Activated T-cell treated with anti-CD3 and anti-CD28 coated beads, Interleukin-2, amount 50 U/mL, for 72 hours (primary cell): ENCODE data around the gene PLEKHA7. TPM values are rescaled to one million over a fixed set of nuclear protein-coding genes. Genes with fewer than 3 reads are reported as not detected.
"Not testable (repeated sequence)": the region's sequence is repeated elsewhere in the genome, so short reads cannot be mapped to it uniquely, and the experiment has no call there.

Experiments used
- ATAC-seq, 2 donors: fragments of 150-1000 bp; cut with Tn5 transposase; replicated peaks in 1 of 2; 2 replicates each; pipeline ENCODE4 v1.10.0; 2021; ENCODE audit warnings: moderate library complexity in 2 of 2, mild to moderate bottlenecking in 1 of 2
- DNase-seq, 2 donors: peaks; one replicate each; pipeline ENCODE4 v3.0.0; 2021 to 2022; ENCODE audit warnings: mixed read lengths in 1 of 2
- H3K27ac Mint-ChIP-seq: one replicate; pipeline ENCODE4 v1.8.0; 2022; ENCODE audit warnings: mild to moderate bottlenecking, moderate library complexity, mixed read lengths
- H3K27me3 Mint-ChIP-seq: one replicate; pipeline ENCODE4 v1.8.0; 2022; ENCODE audit warnings: low read depth, mixed read lengths
- H3K36me3 Mint-ChIP-seq, 2 donors: one replicate each; pipeline ENCODE4 v1.8.0; 2022; ENCODE audit warnings: mixed read lengths in 2 of 2, mild to moderate bottlenecking in 1 of 2; ENCODE audit not compliant: insufficient read depth in 2 of 2
- H3K4me1 Mint-ChIP-seq: one replicate; pipeline ENCODE4 v1.8.0; 2022; ENCODE audit warnings: low read depth, mixed read lengths
- H3K4me3 Mint-ChIP-seq, 2 donors: one replicate each; pipeline ENCODE4 v1.8.0; 2022; ENCODE audit warnings: mild to moderate bottlenecking in 2 of 2, mixed read lengths in 2 of 2, moderate library complexity in 2 of 2
- H3K9me3 Mint-ChIP-seq, 2 donors: one replicate each; pipeline ENCODE4 v1.8.0; 2022; ENCODE audit warnings: mixed read lengths in 2 of 2
- total RNA-seq, 2 donors: library from RNA; stranded (reverse); gene quantifications; one replicate each; pipeline ENCODE4 v1.2.3, GENCODE V29; 2022

Gene PLEKHA7
- total RNA-seq, 2 donors from 2014 or later = 6.5 to 11.0 TPM

DNA sequence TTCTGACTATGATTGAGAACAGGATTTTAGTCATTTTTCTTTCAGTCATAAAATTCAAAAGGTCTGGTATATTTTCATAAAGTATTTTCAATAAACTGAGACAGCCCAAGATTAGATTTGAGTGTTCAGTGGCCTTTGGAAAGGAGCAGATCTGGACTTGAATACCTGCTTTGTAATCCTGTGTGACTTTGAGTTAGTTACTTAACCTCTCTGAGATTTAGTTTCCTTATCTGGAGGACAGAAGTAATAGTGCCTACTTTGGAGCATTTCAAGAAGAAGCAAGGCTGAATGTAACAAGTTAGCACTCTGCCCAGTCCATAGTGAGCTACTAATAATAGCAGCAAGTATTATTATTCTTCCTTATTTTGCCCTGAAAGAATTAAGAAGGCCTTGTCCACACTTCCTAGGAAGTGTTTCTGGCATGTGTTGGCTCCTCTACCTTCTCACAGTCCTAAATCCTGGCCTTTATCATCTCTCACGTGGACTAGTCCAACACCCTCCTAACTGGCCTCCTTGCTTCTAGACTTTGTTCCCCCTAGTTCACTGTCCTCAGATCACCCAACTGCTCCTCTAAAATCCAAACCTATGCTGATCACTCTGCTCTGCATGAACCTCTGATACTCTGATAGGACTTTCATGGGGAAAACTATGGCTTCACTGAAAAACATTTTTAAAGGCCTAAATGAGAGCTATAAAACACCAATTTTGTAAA, 115.8 kb downstream of the PLEKHA7 start:
- ATAC-seq = no peak
- peaks cover 3 to 7% of the 10 kb centered on the region in 2 donors for H3K36me3 Mint-ChIP-seq
- H3K27ac Mint-ChIP-seq = no peak overlapping the region
- H3K4me3 Mint-ChIP-seq = peak overlapping the region in 1 of 2 donors; percentile 6
- peaks cover 4 to 6% of the 10 kb centered on the region in 2 donors for H3K9me3 Mint-ChIP-seq
- H3K27me3 Mint-ChIP-seq = peaks cover 24% of the 10 kb centered on the region
- no peak for DNase-seq
- peaks cover 56% of the 10 kb centered on the region for H3K4me1 Mint-ChIP-seq

DNA sequence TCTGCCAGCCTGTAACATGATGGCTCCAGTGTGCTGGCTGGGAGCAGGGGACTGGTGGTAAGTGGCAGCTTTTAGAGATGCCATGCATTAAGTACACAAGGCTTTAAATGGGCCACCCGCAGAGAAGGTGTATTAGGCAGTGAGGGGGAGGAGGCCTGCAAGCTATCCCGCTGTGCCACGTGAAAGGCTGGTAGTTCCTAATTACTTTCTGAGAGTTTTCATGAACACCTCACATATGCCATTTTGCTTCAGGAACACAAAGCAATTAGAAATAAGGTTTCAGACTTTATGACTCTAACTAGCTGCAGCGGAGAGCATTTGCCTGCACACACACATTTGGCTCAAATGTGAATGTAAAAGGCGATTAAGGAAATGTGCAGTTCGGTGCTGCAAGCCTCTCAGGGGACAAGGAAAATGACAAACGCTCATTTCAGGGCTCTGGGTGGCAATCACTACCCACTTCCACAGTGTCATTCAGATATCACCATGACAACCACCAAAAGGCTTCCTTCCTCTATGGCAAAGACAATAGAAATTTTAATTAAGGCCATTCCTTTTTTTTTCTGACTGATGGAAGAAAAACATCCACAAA, 116.6 kb downstream of the PLEKHA7 start:
- Mint-ChIP-seq H3K27ac (no peak overlapping the region), H3K36me3 (peaks cover 3% of the 10 kb centered on the region in 2 donors)
- ATAC-seq = no peak

DNA sequence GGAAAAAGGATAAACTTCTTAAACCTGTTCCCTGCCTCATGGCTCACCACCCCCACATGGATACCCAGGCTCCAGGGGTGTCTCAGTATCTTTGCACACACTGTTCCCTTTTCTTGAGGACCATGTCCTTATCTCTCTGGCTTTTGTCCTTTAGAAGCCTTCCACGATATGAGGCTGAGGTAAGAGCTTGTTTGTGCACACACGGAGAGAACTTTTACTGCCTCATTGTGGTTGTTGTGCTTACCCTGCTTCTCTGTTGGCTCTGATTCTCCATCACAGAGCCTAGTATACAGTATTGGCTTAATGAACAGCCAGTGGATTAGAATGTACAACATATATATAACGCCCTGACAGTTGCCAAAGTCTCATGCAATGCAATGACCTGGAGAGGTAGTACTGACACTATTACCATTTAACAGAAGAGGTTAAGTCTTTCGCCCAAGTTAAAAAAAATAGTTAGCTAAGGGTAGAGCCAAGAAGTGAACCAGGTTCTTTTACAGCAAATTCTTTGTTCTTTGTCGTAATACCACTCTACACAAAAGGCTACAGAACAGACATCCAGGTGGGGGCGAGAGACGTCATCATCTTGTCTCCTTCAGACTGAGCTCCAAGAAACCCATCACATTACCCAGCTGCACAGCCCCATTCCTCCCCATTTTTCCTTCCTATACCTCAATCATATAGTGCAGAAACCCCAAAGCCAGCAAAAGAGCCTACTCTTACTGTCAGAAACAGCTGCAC, 117.3 kb downstream of the PLEKHA7 start:
- Mint-ChIP-seq H3K36me3 (peaks cover 1 to 2% of the 10 kb centered on the region in 2 donors), H3K4me1 (peaks cover 41% of the 10 kb centered on the region), H3K9me3 (peaks cover 2 to 3% of the 10 kb centered on the region in 2 donors), H3K27me3 (peaks cover 24% of the 10 kb centered on the region), H3K4me3 (no peak overlapping the region), H3K27ac (no peak overlapping the region)
- DNase-seq (no peak), ATAC-seq (no peak)

More for the DNA sequence above, 116.6 kb downstream of the PLEKHA7 start:
- H3K27me3 Mint-ChIP-seq = peaks cover 24% of the 10 kb centered on the region
- no peak overlapping the region for H3K4me3 Mint-ChIP-seq
- peaks cover 47% of the 10 kb centered on the region for H3K4me1 Mint-ChIP-seq
- no peak for DNase-seq
- H3K9me3 Mint-ChIP-seq = peaks cover 4 to 5% of the 10 kb centered on the region in 2 donors

DNA sequence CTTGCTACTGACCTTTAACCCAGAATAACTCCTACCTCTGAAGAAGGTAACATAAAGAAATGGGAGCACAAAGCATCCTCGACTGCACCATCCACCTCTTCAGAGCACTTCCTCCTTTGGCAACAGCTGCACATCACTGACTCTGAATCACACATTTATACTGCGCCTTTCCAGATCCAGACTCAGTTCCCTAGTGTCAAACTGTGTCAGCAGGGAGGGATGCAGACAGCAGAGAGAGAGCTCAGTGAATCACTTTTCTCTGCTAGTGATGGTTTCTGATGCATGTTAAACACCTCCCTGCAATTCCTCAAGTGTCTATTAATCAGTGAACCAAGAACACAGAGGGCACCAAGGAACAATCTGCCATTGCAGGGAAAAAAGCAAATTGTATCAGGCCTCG, 118.9 kb downstream of the PLEKHA7 start:
- Mint-ChIP-seq H3K4me3 (no peak overlapping the region), H3K9me3 (peaks cover 0 to 5% of the 10 kb centered on the region in 2 donors), H3K27ac (no peak overlapping the region), H3K4me1 (peaks cover 28% of the 10 kb centered on the region), H3K27me3 (peaks cover 24% of the 10 kb centered on the region), H3K36me3 (no peaks in the 10 kb centered on the region)
- DNase-seq = no peak
- no peak for ATAC-seq

DNA sequence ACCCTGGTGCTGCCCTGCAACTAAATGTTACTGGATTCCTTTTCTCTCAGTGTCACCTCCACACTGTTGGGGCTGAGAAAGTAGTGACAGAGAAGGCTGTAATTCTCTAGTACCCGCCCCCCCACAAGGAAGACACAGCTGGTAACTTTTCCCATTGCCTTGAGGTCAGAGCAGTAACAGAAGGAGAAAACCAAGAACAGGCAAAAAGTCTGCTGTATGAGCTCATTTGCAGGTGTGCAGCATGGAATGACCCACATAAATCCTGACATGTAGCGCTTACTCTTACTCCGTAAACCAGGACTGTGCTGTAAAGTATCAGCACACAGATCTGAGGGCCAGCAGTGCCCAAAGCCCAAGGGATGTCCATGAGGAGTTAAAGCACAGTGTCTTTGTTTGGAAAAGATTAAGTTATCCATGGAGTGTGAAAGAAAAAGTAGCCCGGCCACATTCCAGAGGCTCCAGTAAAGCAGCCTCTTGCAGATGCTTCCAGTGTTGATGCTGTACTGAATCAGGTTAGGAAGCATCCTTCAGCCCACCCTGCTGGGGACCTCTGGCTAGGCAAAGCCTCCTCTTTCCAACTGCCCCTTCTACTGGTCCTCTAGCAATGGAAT, 120.7 kb downstream of the PLEKHA7 start:
- Mint-ChIP-seq H3K4me3 (no peak overlapping the region), H3K27ac (no peak overlapping the region), H3K36me3 (peaks cover 7 to 9% of the 10 kb centered on the region in 2 donors), H3K4me1 (peaks cover 18% of the 10 kb centered on the region), H3K9me3 (peaks cover 5 to 6% of the 10 kb centered on the region in 2 donors), H3K27me3 (peaks cover 24% of the 10 kb centered on the region)
- ATAC-seq (no peak), DNase-seq (no peak)

DNA sequence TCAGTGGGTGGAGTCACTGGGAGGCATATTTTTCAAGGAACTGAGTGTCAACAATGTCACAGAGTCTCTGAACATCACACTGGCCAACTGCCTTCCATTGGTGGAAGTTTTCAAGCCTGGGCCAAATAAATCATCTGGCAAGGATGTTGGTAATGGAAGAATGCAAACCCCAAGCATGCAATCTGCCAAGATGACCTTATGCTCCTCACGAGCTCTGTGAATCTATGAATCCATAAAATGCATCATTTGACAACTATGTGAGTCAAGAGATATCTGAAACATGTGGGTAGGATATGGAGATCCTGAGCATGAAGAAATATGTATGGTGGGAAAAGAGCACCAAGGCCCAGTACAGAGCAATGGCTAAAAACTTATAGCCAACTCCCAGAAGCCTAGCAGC, 122.2 kb downstream of the PLEKHA7 start:
- peaks cover 5 to 6% of the 10 kb centered on the region in 2 donors for H3K9me3 Mint-ChIP-seq
- no peak for ATAC-seq
- no peak for DNase-seq
- H3K4me1 Mint-ChIP-seq = peaks cover 10% of the 10 kb centered on the region
- peaks cover 24% of the 10 kb centered on the region for H3K27me3 Mint-ChIP-seq
- no peak overlapping the region for H3K4me3 Mint-ChIP-seq
- H3K36me3 Mint-ChIP-seq = peaks cover 7 to 11% of the 10 kb centered on the region in 2 donors
- H3K27ac Mint-ChIP-seq = no peak overlapping the region

DNA sequence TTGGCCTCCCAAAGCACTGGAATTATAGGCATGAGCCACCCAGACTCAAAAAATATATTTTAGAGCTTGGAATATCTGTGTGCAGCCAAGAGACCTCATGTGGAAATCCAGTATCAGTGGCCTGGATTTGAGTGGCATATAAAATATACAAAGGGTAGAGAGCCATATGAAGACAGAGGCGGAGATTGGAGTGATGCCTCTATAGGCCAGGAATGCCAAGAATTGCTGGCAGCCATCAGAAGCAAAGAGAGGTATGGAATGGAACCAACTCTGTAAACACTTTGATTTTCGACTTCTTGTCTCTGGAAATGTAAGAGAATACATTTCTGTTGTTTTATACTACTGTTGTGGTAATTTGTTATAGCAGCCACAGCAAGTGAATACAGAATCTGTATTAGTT, 123.0 kb downstream of the PLEKHA7 start:
- Mint-ChIP-seq H3K27ac (no peak overlapping the region), H3K4me1 (peaks cover 2% of the 10 kb centered on the region), H3K36me3 (peaks cover 7 to 14% of the 10 kb centered on the region in 2 donors), H3K9me3 (peaks cover 5 to 6% of the 10 kb centered on the region in 2 donors), H3K4me3 (no peak overlapping the region), H3K27me3 (peaks cover 16% of the 10 kb centered on the region)
- no peak for ATAC-seq
- DNase-seq = no peak

DNA sequence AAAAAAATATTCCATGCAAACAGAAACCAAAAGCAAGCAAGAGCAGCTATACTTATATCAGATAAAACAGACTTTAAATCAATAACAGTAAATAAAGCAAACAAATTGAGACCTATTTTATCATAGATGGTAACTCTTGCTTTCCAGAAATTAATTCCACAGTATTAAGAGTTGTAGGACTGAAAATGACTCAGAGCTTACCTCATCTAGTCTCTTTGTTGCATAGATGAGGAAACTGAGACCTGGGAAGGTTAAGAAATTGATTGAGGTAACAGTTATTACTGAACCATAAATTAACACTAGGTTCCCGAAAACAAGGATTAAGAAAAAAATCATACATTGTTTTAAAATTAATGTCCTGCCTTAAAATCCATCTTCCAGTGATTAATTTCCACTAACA, 123.8 kb downstream of the PLEKHA7 start:
- no peak for ATAC-seq
- DNase-seq = no peak
- Mint-ChIP-seq H3K4me1 (no peaks in the 10 kb centered on the region), H3K4me3 (peak overlapping the region in 1 of 2 donors; percentile 34), H3K9me3 (peaks cover 5 to 6% of the 10 kb centered on the region in 2 donors), H3K27ac (no peak overlapping the region), H3K27me3 (peaks cover 13% of the 10 kb centered on the region), H3K36me3 (peaks cover 7 to 14% of the 10 kb centered on the region in 2 donors)

DNA sequence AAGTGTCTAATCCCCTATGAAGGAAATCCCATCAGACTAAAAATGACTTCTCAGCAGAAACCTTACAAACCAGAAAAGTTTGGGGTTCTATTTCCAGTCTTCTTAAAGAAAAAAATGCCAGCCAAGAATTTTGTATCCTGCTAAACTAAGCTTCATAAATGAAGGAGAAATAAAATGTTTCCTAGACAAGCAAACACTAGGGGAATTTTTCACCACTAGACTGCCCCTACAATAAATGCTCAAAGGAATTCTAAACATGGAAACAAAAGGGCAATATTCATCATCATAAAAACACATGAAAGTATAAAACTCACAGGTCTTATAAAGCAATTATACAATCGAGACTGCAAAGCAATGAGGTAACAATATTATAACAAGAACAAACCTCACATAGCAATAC, 124.3 kb downstream of the PLEKHA7 start:
- Mint-ChIP-seq H3K36me3 (peaks cover 7 to 14% of the 10 kb centered on the region in 2 donors), H3K27me3 (peaks cover 8% of the 10 kb centered on the region), H3K4me1 (no peaks in the 10 kb centered on the region), H3K27ac (no peak overlapping the region), H3K4me3 (peak overlapping the region in 1 of 2 donors; percentile 34), H3K9me3 (peaks cover 5 to 6% of the 10 kb centered on the region in 2 donors)
- ATAC-seq = no peak
- DNase-seq = no peak

DNA sequence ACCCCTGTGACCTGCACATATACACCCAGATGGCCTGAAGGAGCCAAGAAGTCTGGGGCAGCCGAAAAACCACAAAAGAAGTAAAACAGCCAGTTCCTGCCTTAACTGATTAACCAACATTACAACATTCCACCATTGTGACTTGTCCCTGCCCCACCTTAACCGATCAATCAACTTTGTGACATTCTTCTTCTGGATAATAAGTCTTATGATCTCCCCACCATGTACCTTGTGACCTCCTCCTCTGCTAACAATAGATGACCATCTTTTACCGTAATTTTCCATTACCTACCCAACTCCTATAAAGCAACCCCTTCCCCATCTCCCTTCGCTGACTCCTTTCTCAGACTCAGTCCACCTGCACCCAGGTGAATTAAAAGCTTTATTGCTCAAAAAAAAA, 125.2 kb downstream of the PLEKHA7 start:
- not testable (repeated sequence) for H3K4me1 Mint-ChIP-seq, H3K27ac Mint-ChIP-seq, H3K9me3 Mint-ChIP-seq, H3K4me3 Mint-ChIP-seq, H3K27me3 Mint-ChIP-seq, ATAC-seq, DNase-seq
- H3K36me3 Mint-ChIP-seq = peaks cover 7 to 14% of the 10 kb centered on the region in 2 donors

DNA sequence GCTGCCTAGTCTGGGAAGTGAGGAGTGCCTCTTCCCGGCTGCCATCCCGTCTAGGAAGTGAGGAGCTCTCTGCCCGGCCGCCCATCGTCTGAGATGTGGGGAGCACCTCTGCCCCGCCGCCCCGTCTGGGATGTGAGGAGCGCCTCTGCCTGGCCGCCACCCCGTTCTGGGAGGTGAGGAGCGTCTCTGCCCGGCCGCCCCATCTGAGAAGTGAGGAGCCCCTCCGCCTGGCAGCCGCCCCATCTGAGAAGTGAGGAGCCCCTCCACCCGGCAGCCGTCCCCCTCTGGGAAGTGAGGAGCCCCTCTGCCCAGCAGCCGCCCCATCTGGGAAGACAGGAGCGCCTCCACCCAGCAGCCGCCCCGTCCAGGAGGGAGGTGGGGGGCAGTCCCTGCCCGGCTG, 126.3 kb downstream of the PLEKHA7 start:
- H3K36me3 Mint-ChIP-seq = peaks cover 7 to 14% of the 10 kb centered on the region in 2 donors
- not testable (repeated sequence) for H3K9me3 Mint-ChIP-seq, ATAC-seq, H3K27ac Mint-ChIP-seq, H3K4me1 Mint-ChIP-seq, DNase-seq, H3K27me3 Mint-ChIP-seq, H3K4me3 Mint-ChIP-seq

DNA sequence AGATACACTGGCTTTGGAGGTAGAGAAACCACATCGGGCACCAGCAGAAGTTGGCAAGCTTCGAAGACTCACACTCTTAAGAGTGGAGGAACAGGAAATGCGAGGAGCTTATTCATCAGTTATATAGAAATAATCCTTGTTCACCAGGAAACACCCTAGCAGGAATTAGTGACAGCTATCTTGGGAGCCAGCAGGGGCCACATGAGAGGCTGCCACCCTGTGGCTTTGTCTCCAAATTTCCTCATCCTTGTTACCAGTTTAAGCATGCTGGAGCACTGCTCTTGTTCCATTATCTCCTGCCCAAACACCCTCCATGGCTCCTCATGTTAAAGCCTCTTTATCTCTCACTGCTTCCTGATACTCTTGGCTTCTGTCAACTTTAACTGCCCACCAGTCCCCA, 131.0 kb downstream of the PLEKHA7 start:
- DNase-seq = no peak
- Mint-ChIP-seq H3K9me3 (no peaks in the 10 kb centered on the region), H3K27me3 (peaks cover 8% of the 10 kb centered on the region), H3K27ac (no peak overlapping the region), H3K4me1 (peaks cover 9% of the 10 kb centered on the region), H3K36me3 (peaks cover 0 to 4% of the 10 kb centered on the region in 2 donors), H3K4me3 (no peak overlapping the region)
- no peak for ATAC-seq

DNA sequence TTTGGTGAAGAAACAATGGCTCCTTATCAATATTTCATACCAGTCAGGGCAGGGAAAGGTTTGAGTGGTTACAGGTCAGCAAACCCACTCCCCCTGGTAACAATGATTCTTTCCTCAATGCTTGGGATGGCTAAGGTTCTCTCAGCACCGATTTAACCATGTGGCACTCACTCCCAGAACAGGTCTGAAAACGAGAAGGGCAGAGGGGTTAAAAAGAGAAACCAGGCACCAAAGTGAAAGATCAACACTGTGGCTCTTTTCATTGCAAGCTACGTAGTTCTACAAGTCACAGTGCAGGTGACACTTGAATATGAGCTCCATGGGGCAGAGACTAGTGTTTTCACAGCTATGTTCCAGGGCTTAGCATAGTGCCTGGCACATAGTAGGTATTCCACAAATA, 132.4 kb downstream of the PLEKHA7 start:
- Mint-ChIP-seq H3K4me3 (no peak overlapping the region), H3K9me3 (no peaks in the 10 kb centered on the region), H3K27me3 (peaks cover 8% of the 10 kb centered on the region), H3K4me1 (peaks cover 9% of the 10 kb centered on the region), H3K27ac (no peak overlapping the region), H3K36me3 (peaks cover 0 to under 1% of the 10 kb centered on the region in 2 donors)
- DNase-seq (no peak), ATAC-seq (no peak)
